Activated CD8-positive, alpha-beta memory T cell treated with anti-CD3 and anti-CD28 coated beads, Interleukin-2, amount 50 U/mL, for 24 hours (primary cell): ENCODE measurements around the gene OSGEPL1.
"Not testable (repeated sequence)": the region's sequence is repeated elsewhere in the genome, so short reads cannot be mapped to it uniquely, and the experiment has no call there.

Source experiments
- DNase-seq: peaks from one replicate; pipeline ENCODE4 v3.0.0-alpha.2; 2020; ENCODE audit errors: extremely low read depth

The OSGEPL1 gene, protein sequence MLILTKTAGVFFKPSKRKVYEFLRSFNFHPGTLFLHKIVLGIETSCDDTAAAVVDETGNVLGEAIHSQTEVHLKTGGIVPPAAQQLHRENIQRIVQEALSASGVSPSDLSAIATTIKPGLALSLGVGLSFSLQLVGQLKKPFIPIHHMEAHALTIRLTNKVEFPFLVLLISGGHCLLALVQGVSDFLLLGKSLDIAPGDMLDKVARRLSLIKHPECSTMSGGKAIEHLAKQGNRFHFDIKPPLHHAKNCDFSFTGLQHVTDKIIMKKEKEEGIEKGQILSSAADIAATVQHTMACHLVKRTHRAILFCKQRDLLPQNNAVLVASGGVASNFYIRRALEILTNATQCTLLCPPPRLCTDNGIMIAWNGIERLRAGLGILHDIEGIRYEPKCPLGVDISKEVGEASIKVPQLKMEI

DNA sequence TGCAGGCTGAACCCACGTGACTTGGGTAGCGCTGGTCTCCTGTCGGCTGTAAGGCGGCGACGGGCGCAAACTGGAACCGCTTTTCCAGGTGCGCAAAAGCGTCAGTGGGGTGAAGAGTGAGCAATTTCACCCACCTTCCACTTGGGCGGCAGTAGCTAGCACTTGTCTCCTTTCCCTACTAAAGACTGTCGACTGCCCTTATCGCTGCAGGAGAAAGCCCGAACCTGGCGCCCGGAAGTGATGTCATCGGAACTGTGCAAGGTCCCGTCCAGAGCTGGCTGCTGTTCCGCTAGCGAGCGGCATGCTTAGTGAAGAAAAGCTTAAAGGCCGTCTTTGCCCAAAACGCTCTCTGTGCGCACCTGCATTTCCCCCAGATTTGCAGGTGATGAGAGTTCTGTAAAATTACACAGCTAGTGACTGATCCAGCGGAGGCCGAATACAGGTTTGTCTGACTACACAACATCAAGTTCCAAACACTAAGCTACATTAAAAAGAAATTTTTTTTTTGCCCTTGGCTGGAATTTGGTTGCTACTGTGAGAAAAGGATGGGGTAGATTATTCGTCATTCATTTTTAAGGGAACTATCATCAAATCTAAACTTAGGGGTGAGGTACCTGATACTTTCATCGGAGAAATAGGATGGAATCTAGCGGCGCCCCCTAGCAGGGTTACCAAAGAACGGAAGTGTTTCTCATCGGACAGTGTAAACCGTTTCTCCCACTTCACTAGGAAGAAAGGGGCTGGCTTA, at the start of gene OSGEPL1:
Gene OSGEPL1 (minus strand): TSS at position 242 of the 748 bp plus-strand sequence. CDS start 1,152 bp downstream, outside the sequence.
- peak; percentile 90 for DNase-seq

DNA sequence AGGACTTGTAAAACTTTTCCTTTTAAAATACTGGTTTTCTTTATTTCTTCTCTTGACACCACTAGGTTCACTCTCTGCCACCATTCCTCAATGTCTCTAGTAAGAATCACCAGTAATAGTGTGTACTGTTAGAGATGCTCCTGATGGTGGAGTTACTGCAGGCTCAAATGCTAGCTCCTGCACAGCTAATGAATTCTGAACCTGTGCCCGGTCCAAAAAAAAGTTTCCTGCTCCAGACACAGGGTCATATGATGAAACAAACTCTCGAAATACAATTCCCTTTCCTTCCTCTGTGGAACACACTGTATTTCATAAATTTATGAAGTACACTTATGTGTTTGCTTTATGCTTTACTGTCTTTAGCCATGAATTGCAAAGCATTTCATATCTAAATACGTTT, 40.8 kb upstream of the OSGEPL1 start:
- DNase-seq = no peak

DNA sequence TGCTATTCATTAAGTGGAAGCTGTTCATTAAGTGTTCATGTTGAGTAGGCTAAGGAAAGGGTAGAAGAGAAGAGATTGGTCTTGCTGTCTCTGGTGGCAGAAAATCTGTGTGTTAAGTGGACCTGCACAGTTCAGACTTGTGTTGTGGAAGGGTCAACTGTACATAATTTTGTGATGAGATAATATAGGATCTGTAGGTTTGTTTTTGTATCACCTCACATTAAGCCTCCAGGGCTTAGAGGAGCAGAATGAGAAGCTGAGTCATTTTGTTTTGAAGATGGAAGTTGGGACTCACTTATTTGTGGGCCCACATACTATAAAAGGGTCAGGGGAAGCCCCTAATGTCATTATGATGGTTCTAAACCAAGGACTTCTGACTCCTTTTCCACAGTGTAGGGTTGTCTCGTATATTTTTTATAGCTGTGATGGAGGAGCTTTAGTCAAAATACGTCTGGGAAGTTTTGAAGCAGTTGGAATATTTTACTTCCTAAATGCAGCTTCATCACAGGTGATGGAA, 39.9 kb upstream of the OSGEPL1 start:
- no peak for DNase-seq

DNA sequence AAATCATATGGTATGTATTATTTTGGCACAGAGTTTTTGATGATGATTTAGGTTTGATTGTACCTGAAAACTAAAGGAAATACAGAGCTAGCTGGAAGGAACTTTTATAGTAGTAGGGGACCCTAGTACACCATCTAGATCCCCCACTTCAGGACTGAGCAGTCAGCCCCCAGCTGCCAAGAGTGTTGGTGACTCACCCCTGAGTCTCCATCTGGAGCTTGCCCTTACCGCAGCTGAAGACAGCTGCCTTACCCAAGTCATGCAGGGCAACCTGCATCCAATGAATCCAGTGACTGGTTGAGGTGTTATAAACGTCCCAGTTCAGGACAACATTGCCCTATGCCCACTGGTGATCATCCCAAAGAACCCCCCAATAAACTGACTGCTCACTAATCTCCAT, 36.9 kb upstream of the OSGEPL1 start:
- DNase-seq = no peak

DNA sequence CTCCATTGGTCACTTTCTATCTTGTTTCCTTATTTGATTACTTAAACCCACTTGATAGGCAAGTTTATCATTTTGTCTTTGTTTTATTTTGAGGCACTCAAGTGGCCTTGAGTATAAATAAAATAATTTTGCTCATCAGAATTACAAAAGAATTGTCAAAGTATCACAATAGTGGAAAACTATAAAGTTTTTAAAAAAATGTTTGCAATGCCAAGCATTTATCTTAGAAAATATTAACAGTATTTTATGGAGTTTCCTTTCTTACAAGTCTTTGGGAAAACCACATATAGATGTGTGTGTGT, 36.4 kb upstream of the OSGEPL1 start:
- DNase-seq = no peak

DNA sequence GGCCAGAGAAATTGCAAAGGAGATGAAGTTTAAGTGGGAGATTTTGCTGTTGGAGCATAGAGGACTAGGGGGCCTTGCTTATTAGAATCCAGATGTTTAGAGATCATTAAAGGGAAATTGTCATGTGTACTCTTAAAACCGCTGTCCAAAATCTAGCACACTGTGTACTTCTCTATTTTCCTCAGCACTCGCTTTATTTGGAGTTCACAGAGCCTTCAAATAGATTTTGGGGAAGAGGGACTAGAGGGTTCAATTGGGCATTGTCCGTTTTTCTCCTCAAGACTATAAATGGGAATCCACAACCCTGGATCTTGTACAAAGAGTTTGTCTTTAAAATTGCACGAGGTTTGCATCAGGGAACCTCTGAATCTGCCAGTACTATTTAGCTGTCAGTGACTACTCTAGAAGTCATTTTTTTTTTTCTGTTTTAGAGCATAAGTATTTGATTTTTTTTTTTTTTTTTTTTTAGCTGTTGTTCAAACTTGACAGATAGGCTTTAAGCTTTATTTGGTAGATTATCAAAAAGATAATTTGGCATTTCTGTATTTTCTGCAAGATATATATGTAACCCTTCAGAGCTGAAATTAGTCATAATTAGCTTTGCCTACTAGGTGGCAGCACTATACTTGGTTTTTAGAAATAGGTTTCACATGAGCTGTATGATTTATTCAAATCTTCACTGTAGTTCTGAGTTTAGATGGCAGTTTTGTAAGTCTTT, 35.9 kb upstream of the OSGEPL1 start:
- no peak for DNase-seq

DNA sequence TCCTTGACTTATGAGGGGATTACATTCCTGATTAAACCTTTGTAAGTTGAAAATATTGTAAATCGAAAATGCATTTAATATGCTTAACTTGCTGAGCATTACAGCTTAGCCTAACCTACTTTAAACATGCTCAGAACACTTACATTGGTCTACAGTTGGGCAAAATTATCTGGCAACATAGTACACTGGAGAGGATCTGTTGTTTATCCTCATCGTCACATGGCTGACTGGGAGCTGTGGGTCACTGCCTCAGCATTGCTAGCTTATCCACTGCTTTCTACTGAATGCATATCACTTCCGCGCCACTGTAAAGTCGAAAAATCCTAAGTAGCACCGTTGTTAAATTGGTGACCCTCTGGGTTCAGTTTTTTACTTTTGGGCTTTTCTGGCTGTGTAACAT, 35.3 kb upstream of the OSGEPL1 start:
- DNase-seq = no peak

DNA sequence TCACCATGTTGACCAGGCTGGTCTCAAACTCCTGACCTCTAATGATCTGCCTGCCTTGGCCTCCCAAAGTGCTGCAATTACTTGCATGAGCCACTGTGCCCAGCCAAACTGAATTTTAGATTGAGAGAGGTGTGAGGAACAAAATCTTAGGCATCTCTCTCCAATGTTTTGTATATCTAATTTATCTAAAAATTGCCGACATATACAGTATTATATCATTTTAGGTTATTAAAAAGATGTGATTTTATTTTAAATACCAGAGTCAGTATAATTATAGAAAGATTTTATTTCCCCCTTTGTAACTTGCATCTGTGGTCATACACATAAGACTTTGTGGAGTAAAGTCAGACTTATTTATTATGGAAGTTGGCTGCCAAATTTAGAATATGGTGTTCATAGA, 31.7 kb upstream of the OSGEPL1 start:
- DNase-seq = no peak

DNA sequence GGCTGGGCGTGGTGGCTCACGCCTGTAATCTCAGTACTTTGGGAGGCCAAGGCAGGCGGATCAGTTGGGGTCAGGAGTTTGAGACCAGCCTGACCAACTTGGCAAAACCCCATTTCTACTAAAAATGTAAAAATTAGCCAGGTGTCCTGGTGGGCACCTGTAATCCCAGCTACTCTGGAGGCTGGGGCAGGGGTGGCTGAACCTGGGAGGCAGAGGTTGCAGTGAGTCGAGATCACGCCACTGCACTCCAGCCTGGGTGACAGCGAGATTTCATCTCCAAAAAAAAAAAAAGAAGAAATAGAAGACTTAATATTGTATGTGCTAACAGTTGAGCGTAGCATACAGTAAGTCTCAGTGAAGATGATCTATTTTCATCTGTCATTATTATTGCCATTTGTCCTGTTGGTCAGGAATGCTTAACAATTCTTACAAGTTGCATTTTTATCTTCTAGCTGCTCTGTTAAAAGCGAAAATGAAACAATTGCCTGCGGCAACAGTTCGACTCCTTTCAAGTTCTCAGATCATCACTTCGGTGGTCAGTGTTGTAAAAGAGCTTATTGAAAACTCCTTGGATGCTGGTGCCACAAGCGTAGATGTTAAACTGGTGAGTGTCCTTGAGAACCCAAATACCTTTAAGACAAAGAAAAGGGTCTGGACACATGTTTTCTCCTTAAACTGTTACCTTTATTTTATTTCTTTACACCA, 28.9 kb upstream of the OSGEPL1 start:
- DNase-seq = no peak

DNA sequence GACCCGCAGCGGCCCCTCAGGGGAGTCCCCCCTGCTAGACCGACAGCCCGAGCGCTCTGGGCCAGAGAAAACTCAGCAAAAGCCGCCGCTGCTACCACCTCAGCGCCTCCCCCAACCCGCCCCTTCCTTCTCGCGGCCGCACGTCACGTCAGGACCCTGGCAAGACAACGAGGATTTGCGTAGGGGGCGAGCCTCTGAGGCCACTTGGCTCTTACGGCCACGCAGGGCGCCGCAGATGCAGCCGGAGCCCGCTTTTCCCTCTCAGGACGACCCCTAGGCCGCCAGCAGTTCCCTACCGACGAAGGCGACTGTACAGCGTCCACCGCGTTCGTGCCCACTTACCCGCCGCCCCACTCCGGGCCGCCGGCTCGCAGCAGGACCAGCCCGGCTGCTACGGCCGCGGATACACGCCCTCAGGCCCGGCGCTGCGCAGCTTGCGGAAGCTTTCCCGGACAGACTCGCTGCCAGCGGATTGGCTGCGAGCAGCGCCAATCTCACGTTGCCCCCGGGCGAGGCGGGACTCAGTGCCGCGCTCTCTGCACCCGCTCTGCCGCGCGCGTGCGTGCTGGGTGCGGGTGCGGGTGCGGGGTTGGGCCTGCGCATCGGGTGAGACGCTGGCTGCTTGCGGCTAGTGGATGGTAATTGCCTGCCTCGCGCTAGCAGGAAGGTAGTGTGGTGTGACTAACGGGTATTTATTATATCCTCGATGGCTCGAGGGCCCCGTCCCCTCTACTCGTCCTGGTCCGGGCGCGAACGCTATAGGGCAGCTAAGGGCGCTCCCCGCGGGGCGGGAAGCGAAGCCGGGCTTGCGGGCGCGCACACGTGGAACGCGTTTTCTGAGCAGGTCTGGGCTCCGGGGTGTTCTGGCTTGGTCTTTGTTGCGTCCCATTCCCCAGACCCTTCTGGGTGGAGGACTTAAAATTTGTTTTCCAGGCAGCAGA, 21.6 kb upstream of the OSGEPL1 start, which contains the start of the genes ORMDL1 and PMS1:
Gene ORMDL1 (minus strand): TSS at position 413 of the 941 bp plus-strand sequence. CDS start 1,744 bp downstream, outside the sequence.
Gene PMS1 (plus strand): TSS at position 524 of the 941 bp plus-strand sequence. CDS start 7,360 bp downstream, outside the sequence.
- DNase-seq = peak; percentile 79

DNA sequence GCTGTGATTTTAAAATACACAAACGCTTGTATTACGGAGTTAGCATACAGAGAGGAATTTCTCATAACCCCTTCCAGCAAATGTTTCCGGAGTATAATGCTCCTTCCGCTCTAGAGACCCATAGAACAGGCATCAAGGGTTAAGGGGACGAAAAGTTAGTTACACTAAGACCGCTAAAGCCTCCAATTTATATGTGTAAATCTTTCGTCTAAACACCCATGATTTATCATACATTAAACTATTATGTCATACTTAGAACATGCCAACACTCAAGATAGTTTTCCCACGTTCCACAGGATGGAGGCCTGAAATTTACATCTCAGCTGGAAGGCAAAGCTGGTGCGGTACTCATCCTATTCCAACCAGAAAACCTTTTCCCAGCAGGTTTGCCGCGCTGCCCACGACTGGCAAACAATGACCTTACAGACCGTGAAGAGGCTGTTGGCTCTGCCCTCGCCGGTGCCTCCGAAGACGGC, 20.9 kb upstream of the OSGEPL1 start:
- DNase-seq = no peak

DNA sequence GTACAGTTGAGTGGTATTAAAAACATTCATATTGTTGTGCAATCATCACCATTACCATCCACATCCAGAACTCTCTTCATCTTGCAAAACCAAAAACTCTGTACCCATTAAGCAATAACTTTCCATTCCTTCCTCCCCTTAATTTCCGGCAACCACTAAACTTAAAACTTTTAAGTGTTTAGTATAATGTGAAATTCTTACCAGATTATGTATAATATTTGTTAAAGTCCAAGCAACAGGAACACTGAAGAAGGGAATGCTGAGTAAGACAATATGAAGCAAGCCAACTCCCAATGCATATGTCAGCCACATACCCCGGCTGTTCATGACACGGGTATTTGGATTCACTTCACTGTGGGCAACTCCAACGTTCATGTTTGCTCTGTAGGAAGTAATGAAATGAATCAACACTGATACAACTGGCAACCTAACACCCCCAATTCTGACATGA, 19.7 kb upstream of the OSGEPL1 start:
- no peak for DNase-seq

DNA sequence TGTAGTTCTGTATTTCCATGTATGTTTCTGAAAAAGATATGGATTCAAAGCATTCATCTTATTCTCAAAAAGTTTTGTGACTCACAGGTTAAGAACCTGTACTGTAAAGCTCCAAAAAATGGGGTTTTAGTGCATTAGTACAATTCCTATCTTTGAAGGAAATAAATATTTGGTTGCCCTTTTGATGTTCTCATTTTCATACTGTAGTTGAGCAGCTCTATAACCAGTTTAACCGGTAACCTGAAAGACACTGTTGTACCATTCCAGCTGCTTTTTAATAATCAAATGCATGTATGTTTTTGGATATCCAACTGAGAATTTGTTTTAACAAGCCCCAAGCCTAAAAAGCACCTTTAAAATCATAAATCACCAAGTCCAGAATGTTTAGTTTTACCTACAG, 9.6 kb upstream of the OSGEPL1 start:
- DNase-seq = no peak

DNA sequence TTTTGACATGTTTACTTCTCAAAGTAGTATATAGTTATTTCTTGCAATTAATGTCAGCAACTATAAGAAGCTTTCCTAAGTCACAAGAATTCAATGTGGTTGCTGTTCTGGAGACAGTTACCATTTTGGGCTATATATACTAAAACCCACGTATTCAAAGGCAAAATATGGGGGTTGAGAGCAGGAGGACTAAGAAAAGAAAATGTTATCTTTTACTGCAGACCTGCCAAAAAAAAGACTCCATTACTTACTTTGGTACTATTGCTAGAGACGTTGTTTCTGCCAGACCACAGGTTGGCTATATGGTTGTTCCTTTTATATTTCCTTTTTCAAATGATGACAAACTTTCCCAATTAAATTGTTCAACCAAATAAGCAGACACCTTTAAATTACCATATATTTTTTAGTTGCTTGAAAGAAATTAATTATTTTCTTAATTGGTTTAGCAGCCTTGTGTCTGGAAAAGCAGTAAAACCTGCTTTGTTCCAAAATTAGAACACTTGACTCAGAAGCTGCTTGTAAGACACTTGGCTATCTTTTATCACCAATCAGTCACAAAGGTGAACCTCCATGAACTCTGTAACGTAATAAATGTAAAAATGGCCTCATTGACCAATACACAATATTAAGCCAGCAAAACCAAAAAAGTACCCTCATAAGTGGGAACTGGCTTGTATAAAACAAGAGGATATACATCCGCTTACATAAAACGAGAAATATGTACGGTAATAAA, 8.2 kb upstream of the OSGEPL1 start:
- DNase-seq = no peak

DNA sequence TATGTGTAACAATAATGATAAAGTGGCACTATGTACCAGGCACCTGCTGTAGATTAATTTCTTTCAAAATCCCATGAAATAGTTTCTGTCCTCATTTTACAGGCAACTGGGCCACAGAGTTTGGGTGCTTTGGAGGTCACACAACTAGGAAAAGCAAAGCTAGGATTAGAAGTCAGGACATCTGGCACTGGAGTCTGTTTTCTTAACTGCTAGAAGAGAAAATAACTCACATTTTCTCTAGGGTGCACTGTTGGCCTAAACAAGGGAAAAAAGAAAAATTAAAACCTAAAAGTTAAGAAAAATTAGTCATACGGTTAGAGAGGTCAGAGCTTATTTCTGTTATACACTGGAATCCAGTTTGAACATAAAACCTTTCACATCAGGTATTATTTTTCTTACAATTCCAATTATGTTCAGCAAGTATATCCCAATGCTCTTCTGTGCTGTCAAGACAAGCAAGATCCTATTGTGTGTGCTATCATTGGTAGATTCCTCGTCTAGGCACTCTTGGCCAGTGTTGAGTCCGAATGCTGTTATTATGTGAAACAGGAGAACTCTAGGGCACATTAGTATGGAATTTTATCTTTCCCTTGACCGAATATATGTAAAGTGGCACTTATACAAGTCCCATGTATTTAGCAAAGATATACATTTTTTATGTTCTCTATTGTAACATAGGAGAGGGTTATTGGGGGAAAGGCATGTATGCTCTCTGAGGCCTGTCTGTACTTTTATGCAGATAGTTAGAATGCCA, 1.5 kb upstream of the OSGEPL1 start:
- DNase-seq = no peak

DNA sequence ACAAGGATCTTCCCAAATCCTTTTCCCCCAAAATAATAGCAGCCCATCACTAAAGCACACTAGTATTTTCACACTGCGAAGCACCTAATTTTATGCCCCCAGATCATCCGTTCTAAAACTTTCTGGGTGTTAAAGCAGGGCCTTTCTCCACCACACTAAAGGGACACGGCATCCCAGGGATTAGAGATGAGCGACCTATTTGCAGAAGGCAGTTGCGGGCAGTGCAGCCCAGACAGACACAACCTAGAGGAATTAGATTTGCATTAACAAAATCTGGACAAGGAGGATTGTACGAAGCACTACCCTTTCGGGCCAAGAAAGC, 402 bp downstream of the OSGEPL1 start:
- DNase-seq = no peak

DNA sequence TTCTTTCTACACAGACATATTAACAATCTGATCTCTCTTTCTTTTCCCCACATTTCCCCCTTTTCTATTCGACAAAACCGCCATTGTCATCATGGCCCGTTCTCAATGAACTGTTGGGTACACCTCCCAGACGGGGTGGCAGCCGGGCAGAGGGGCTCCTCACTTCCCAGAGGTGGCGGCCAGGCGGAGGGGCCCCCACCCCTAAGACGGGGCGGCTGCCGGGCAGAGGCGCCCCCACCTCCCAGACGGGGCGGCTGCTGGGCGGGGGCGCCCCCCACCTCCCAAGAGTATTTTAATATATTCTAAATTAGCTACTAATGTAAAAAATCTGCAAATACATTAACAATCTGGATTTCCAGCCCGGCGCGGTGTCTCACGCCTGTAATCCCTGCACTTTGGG, 2.4 kb downstream of the OSGEPL1 start:
- not testable (repeated sequence) for DNase-seq

DNA sequence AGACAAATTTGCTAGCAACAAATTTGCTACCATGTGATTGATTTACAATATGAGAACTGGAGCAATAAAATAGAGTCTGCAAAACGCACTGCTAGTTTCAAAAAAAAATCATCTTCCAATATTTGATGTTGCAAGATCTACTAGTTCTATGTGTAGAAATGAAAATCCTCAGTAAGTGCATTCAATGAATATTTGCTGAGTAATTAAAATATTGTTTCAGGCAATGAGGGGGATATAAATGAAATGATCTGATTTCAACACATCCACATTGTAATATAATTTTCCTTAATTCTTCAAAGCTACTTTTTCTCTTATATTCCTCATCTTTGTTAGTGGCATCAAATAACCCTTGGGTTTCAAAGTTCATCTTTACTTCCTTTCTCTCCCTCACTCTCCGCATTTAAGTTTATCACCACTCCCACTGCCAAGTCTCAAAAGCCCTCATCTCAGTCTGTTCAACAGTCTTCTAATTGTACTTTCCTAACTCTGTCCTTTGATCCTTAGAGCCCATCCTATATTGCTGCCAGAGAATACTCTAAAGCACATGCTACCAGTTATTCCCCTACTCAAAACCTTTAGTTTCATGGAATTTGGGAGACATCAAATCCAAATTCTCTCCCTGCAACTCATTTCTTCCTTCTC, 6.2 kb downstream of the OSGEPL1 start:
- DNase-seq = no peak
